Ecto neural progenitor cell (in vitro differentiated cells): ENCODE results near the gene DPY19L1.
A peak's percentile ranks its signal among the peaks of the same experiment; 100 is the strongest.
"Not testable (repeated sequence)": the region's sequence is repeated elsewhere in the genome, so short reads cannot be mapped to it uniquely, and the experiment has no call there.

Source experiments
- DNase-seq: peaks from one replicate; pipeline ENCODE4 v3.0.0-alpha.2; 2018; ENCODE audit warnings: low spot score

The DPY19L1 gene

DNA sequence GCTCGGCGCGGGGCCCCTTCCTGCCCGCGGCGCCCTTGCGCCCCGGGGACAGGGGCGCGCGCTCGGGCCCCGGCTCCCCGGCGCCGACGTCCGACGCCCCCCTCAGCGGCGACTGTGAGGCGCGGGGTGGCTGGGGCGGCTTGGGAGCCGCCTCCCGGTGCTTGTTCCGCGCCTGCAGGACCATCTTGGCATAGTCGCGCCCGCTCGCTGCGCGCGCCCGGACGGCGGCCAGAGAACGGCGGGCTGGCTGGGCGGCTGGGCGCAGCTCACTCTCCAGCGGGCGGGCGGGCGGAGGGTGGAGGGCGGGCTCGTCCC lies at the start of gene DPY19L1:
Gene DPY19L1 (minus strand): TSS at position 275 of the 315 bp plus-strand sequence. CDS start 91 bp downstream, at position 184.
- no peak for DNase-seq

DNA sequence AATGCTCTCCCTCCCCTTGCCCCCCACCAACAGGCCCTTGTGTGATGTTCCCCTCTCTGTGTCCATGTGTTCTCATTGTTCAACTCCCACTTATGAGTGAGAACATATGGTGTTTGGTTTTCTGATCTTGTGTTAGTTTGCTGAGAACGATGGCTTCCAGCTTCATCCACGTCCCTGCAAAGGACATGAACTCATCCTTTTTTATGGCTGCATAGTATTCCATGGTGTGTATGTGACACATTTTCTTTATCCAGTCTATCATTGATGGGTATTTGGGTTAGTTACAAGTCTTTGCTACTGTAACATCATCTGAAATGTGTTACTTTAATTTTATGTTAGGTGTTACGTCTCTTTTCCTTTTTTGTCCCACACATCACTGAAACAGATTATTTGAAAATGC lies 42.2 kb upstream of the DPY19L1 start:
- not testable (repeated sequence) for DNase-seq

- DNase-seq = not testable (repeated sequence)
Measured at GRCh38 chr7:35074008-35074407, 36.7 kb upstream of the DPY19L1 start.

DNA sequence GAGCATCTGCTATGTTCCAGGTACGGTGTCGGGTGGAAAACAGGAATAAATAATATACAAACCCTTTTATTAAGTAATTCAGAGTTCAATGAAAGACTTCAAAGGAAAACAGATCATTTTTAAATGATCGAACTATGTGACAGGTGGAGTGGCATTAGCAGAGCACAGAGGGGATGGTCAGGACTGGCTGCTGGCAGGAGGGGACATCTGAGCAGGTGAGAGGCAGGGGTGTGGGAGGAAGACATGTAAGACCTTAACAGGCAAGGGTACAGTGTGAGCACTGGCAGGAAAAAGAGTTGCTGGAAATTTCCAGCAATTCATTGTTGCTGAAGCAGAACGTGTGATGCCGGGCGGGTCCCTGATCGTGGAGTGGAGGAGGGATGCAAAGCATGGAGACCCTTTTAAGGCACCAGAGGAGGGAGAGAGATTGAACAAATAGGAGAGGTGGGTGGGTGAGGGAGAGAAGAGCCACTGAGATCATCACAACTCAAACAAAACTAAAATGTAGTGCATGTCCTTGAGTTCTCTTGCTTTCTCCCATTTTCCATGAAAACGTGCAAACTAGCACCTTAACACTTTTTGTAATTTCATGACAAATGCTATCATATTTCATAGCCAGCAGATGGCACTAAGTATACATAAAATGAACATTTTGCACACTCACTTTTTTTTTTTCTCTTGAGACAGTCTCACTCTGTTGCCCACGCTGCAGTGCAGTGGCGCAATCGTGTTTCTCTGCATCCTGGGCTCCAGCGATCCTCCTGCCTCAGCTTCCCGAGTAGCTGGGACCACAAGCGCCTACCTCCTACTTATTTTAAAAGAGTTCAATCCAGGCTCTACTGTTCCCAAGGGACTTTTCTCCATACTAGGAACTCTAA lies 35.9 kb upstream of the DPY19L1 start:
- not testable (repeated sequence) for DNase-seq

DNA sequence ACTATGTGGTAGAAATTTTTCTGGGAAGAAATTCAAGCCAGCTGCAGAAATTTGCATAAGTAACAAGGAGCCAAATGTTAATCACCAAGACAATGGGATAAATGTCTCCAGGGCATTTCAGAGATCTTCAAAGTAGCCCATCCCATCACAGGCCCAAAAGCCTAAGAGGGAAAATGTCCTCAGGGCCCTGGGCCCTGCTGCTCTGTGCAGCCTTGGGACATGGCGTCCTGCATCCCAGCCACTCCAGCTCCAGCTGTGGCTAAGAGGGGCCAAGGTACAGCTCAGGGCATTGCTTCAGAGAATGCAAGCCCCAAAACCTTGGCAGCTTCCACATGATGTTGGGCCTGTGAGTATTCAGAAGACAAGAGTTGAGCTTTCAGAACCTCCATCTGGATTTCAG lies 31.8 kb upstream of the DPY19L1 start:
- DNase-seq = not testable (repeated sequence)

GRCh38 chr7:35065382-35065781 lies 28.1 kb upstream of the DPY19L1 start:
- DNase-seq = not testable (repeated sequence)

DNA sequence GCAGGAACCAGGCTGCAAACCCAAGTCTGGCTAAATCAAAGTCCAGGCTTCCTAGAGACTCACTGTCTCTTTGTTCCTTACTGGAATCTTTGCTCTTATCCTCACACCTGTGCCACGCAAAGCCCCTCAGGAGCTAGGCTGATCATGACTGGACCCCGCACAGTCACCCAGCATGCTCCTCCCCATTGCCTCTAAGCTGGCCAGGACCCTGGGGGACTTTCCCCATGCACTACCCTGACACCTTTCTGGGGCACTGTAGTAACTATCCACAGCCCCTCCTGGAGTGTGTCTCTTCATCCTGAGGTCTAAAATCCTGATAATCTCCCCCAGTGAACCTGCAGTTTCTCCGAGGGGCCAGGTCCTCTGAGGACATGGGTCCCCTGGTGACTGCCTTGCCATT lies 21.3 kb upstream of the DPY19L1 start:
- DNase-seq = not testable (repeated sequence)

DNA sequence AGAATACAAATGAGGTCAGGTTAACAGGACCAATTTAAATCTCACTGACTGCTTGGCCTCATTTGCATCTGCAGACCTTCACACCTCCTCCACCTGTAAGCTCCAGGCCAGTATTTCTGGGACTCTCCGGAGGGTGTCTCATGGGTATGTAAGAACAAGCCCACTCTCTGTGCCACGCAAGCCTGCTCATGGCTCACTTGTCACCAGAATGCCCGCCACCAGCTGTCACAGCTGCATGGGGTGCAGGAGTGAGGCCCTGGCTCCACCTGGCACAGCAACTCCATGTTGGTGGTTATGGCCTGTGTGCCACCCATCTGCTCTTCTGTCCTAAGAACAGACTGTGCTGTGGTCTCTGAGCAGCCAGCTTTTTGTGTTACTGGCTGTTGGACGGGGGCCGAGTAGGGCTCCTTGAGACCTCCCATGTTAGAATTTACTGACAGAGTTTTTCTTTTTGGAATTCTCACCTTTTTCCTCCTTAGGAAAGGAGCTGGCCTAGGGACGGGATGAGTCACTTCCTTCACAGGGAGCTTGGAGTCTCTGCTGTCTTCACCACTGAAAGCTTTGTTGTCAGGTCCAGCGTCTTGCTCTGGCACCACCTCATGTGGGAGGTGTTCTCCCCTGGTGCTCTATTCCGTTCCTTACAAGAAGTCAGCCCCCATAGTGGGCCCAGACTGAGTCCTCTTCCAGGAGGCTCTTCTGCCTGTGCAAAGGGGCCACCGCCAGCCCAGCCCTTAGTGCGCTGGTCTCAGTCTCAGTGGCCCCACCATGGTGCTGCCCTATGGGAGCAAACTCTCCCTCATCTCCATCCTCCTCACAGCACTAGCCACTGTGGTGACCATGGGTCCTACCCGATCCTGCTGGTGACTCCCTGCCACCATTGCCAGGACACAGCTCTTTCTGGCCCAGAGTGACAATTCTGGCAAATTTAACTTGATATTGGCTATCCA lies 20.5 kb upstream of the DPY19L1 start:
- DNase-seq = not testable (repeated sequence)

GRCh38 chr7:35055733-35056132 lies 18.4 kb upstream of the DPY19L1 start:
- DNase-seq = not testable (repeated sequence)

DNA sequence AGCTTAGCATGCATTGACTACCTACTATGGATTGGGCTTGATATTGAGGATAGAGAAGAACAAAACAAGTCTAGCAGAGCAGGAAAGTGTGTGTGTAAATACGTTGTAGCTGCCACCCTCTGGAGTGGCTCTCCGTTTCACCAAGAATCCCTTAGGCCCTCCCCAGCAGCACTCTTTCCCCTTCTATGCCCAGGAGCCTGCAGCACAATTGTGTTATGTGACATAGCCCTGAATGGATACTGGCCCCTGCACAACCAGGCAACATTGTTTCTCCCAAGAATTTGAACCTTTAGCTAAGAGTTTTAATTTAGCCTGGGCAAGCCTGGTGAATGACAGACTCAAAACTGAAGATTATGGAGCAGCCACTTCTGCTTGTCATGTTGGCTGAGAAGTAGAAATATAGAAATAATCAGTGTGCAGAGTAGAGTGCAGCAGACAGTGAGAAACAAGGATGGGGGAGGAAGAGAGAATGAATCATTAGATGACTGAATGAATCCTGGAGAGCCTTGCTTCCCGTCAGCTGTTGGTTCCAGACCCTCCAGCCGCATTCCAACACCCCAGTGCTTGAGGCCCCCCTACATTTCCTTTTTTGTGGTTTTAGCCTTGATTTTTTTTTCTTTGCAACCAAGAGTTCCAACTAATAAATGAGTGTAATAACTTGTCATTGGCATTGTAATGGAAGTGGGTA lies 16.3 kb upstream of the DPY19L1 start:
- not testable (repeated sequence) for DNase-seq

GRCh38 chr7:35048390-35048789 lies 11.1 kb upstream of the DPY19L1 start:
- DNase-seq = not testable (repeated sequence)

- not testable (repeated sequence) for DNase-seq
Measured at GRCh38 chr7:35047912-35048305, 10.6 kb upstream of the DPY19L1 start.

GRCh38 chr7:35047263-35047911 lies 10.1 kb upstream of the DPY19L1 start:
- DNase-seq = not testable (repeated sequence)

DNA sequence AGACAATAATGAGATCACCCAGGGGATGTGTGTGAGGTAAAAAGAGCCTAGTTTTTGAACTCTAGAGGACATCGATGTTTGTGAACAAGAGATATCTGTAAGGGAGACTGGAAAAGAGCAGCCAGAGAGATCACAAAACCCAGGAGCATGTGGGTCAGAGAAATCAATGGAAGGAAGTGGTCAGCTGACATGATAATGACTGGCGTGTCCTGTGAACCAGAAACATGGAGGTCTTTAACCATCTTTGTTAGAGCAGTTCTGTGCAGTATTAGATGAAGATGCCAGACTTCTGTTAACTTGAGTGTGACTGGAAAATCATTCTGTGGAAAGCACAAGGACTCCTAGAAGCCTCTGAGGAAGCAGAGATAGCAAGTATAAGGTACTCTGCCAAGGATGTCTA lies 6.0 kb upstream of the DPY19L1 start:
- not testable (repeated sequence) for DNase-seq

DNA sequence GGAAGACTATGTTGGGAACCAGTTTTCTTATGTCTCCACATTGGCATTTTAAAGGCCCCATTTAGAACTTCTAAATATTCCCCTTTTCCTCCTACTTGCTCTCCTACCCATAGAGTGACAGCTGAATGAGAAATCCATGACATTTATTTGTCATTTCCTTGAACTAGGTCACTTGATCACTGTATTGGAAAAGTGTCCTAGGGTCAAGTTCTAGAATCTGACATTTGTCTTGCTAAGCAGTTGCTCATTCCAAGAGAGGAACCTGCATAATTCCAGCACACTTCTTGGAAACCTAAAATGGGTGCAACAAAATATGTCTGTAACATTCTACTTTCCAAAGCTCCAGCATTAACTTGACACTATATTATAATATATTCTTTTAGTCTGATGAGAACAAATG lies 3.6 kb upstream of the DPY19L1 start:
- no peak for DNase-seq

GRCh38 chr7:35039343-35039742 lies 2.1 kb upstream of the DPY19L1 start:
- DNase-seq = no peak

- DNase-seq = no peak
Measured at GRCh38 chr7:35038354-35038753, 1.1 kb upstream of the DPY19L1 start.

DNA sequence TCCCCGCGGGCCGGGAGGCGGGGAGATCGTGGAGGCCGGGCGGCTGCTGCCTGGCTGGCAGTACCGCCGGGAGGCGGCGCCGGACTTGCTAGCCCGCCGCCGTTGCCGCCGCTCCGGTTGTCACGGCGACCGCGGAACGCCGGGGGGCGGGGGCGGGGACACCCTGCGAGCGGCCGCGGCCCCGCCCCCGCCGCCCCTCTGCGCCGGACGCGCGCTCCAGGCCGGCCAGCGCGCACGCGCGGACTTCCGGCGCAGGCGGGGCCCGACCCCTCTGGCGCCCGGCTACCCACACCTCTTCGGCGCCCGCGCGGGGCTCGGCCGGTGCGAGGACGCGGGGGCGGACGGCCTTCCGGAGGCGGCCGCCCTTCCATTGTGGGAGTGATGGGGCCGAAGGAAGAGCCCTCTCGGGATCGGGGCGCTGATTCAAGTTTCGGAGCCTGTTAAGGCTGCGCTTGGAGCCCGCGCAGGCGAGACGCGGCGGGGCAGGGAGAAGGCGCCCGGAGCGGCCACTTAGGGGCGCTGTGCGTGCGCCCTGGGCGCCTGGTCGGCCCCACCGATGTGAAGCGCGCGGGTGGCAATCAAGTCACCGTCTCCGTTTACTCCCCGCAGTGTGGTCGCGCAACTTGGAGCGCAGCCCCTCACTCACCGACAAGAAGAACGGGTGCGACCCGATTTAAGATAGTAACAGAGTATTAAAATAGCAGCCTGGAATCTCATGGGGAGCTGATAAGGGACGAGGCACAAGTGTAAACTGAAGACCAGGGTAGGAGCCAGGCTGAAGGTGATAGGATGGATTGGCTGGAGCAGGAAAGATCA lies 449 bp upstream of the DPY19L1 start:
- peak; percentile 95 for DNase-seq

GRCh38 chr7:35036361-35037171 lies 719 bp downstream of the DPY19L1 start:
- DNase-seq = peak; percentile 77

- no peak for DNase-seq
Measured at GRCh38 chr7:35035511-35035961, 1.7 kb downstream of the DPY19L1 start.
